HuH-7.5 (cell line): ENCODE measurements around the gene CHD9.

Experiments used
- DNase-seq: peaks from one replicate; pipeline ENCODE4 v3.0.0; 2011; ENCODE audit warnings: low spot score

CHD9 gene

DNA sequence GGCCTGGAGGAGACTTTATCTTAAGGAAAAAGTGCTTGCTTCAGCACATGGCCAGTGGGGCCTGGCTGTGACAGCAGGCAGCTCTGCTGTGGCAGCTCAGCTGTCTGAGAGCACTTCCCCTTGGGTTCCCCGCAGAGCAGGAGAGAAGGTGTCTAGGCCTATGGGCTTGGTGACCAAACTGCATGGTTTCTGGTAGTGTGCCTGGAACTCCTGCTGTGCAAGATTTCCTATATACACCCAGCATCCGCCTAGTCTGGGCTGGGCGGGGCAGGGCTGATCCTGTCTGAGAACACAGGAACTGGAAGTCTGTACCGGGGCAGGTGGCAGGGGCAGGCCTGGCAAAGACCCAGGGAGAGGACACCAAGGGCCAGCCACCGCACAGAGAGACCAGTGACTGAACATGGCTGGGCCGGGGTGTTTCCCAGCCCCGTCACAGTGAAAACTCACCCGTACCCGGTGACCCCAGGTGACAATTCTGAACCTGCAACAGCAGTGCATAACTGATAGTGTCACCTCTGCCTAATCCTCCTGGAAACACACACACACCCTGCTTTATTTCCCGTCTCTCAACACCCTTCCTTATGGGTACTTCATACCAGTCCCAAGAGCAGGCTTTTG, 39.3 kb downstream of the CHD9 start:
- no peak for DNase-seq

GRCh38 chr16:53097190-53097589, 42.4 kb downstream of the CHD9 start:
- no peak for DNase-seq

DNA sequence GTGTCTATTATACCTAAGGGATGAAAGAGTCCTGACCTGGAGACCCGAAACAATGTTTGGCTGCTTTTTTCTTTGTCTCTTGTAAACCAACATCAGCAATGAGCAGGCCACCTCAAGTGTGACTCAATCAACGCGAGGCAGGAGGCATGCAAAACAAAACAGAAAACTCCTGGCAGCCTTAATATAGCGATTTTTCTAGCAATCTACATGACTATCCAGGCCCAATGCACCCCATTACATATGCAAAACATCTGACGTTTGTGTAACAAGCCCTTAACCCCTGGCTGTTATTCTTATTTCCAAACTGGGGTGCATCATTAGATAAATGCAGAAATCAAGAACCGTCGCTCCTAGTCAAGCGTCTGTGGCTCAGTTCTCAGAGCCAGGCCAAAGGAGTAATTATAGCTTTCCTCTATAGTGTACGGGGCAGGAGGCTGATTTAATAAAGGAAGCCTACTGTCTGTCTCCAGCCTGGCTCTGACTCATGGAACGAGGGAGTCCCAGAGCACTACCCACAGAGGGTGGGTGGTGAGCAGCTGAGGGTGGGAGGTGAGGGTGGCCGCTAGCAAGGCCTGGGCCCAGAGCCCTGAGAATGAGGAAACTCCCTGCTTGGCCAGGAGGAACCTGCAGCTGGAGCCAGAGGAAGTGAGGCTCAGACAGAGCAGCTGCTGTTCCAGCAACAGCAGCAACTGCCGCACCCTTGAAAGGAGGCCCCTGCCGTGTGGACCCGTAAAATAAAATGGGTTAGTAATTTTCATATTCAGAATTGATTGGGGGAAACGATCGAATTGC, 43.9 kb downstream of the CHD9 start:
- no peak for DNase-seq

GRCh38 chr16:53099318-53100130, 44.7 kb downstream of the CHD9 start:
- DNase-seq: no peak

DNA sequence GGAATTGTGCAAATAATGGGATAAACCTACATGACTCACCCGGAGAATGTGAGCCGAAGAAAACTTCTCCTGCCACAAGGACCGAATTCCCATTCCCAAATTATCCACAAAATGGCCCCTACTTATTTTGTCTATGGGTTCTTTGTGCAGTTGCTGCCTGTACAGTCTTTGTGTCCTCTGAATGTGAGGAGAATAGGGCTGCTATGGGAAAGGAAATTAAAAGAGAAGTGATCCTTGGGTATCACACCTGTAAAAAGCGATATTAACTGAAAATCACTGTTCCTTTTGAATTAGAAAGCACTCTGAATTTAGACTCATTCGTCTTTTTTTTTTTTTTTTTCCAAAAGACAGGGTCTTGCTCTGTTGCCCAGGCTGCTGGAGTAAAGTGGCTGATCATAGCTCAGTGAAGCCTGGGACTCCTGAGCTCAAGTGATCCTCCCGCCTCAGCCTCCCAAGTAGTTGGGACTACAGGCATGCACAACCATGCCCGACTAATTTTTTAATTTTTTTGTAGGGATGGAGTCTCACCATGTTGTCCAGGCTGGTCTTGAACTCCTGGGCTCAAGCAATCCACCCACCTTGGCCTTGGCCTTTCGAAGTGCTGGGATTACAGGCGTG, 45.4 kb downstream of the CHD9 start:
- DNase-seq: no peak

GRCh38 chr16:53100889-53101288, 46.1 kb downstream of the CHD9 start:
- DNase-seq: no peak

DNA sequence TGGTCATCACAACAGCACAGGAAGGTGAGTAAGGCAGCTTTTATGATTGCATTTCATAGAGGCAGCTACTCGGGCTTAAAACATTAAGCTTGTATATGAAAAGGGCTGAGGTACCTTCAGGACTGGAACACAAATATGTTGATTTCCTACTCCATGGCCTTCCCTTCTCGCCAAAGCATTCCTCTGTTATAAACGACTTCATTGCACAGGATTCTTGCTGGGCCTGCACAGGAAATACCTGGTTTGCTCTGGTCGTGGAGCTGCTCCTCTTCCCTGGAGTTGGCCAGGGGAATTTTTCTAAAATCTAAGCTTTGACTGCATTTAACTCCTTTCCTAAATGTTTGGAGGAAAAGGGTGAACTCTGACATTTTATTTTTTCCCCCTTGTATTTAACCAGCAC, 49.0 kb downstream of the CHD9 start:
- DNase-seq: no peak

DNA sequence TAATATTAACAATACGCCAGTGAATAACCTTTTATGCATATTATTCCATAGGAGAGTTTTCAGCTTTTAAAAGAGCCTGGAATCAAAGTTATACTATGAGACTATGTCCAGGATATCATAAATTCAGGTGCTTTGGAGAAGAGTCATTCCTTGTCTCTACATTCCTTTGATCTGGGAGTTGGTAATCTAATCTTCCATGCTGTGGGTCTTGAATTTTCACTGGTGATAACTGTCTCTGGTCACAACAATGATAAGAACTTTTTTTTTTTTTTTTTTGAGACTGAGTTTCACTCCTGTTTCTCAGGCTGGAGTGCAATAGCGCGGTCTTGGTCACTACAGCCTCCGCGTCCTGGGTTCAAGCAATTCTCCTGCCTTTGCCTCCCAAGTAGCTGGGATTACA, 50.8 kb downstream of the CHD9 start:
- DNase-seq: no peak

DNA sequence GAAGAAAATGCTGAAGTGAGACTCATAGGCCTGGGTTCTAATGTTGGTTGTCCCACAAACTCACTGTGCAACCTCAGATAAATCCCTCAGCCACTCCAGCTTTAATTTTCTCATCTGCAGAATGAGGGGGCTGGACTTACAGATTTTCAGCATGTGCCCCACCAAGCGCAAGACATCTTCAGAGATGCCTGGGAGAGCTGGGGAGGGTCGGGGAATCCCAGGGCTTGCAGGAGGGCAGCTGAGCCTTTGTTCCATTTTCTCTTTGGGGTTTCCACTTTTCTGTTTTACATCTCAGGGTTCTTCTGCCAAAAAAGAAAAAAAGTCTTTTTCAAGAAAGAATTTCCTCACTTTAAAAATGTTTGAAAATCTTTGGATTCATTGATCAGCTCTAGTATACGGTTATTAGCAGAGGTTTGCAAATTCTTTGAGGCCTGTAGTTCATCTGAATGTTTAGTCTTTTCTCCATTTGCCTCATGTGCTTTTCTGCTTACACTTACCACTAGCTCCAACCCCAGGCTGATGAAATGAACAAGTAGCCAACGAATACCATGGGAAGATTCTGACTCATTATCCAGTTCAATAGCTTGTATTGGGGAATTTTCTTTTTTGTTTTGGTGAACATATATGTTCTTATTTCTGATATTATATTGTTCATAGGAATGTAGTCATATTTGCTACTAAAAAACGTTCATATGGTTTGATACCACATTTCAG, 56.4 kb downstream of the CHD9 start:
- DNase-seq: no peak

DNA sequence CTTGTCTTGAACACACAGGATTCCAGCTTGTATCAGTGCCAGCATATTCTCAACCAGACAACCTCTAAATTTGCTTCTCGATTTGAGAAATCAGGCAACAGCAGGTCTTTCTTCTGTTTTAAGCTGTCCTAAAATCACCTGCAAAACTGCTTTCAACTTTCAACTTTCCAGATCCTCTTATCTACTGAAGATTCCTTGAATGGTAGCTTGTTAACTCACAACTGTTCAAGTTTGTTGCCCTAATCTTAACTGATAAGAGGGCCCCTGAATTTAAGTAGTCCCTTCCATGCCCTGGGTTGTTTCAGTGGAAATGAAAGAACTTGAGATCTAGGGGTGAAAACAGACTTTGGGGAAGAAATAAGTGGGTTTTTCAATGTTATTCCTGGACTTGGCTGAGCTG, 57.2 kb downstream of the CHD9 start:
- no peak for DNase-seq

DNA sequence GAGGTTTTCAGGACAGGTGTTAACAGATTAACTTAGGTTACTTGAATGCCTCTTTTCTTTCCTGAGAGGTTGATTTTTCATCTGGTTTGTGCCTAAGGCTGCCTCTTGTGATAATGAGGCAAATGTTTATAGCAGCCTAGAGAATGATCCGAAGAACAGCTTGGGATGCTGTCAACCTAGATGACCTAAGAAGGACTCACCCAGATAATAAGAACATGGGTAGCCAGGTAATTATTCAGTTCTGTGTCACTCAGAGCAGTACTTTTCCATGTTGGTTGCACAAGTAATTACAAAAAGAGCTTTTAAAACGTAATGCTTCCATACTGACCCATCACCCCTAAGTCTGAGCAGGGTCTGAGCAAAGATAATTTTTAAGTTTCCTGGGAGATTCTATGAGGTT, 60.3 kb downstream of the CHD9 start:
- no peak for DNase-seq

- DNase-seq: no peak
Measured at GRCh38 chr16:53115773-53116172, 61.0 kb downstream of the CHD9 start.

DNA sequence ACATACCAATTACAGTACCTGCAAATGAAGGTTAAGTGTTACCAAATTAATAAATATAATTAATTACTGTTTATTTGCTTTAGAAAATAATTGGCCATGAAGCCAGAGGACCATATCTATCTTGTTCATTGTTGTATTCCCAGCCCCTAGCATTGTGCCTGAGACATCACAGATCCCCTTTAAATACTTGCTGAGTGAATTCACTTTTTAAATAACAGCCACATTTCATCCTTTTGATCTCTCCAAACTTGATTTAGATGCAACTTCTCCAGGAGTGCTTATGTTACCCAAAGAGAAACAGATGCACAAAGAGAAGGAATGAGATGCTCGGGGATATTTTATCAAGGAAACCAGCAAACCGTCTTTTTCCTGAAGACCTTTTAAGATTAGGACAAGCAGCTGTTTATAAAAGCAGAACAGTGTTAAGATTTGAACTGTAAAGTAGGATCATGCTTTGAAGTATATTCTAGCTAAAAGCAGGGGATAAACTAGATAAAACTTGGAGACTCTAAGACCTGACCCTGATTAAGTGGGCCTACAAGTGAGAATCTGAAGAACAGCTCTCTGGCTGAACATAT, 66.3 kb downstream of the CHD9 start:
- DNase-seq: no peak

GRCh38 chr16:53121661-53122060, 66.9 kb downstream of the CHD9 start:
- DNase-seq: no peak

- DNase-seq: no peak
Measured at GRCh38 chr16:53123747-53124146, 69.0 kb downstream of the CHD9 start.

DNA sequence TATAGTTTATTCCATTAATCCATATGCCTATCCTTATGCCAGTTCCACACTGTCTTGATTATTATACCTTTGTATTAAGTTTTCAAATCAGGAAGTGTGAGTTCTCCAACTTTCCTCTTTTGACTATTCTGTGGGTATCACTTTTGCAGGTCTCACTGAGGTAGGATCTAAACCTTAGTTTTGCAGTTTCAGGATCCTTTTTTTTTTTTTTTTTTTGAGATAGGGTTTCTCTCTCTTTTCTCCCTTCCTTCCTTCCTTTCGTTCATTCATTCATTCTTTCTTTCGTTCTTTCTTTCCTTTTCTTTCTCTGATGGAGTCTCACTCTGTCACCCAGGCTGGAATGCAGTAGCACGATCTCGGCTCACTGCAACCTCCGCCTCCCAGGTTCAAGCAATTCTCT, 71.6 kb downstream of the CHD9 start:
- DNase-seq: no peak

DNA sequence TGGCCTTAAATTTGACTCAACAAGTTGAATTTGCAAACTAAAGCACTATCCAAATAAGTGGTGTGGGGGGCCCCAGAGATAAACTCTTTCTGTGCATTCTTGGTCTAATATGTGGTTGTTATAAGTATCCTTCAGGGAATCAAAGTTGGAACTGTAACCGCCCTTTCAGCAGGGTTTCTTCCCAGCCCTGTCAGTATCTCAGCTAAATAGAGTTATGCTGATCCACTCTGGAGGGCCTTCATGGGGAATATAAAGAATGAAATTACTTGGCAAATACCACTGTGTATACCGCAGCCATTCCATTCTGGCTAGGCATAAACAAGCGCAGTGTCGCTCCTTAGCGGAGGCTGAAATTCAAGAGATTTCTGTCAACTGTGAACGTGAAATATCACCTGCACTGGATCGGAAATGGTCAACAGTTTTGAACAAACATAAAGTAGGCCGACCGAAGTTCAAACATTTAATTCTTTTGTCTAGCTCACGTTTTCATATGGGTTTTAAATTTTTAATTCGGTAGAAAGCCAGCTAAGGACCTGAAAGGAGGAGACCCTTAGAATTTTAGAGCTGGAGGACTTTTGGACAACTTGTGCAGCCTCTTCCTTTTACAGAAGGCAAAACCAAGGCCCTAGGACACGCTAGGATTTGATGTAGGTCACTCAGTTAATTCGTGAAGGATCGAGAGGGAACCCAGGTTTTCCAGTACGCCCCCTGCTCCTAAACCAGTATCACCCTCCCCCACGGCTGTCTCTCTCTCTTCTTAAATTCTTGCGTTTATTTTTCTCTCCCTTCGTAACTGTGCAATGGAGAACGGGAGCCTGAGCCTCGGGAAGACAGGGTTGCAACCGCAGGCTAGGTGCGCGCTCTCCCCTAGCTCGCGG, 74.7 kb downstream of the CHD9 start:
- DNase-seq: no peak

DNA sequence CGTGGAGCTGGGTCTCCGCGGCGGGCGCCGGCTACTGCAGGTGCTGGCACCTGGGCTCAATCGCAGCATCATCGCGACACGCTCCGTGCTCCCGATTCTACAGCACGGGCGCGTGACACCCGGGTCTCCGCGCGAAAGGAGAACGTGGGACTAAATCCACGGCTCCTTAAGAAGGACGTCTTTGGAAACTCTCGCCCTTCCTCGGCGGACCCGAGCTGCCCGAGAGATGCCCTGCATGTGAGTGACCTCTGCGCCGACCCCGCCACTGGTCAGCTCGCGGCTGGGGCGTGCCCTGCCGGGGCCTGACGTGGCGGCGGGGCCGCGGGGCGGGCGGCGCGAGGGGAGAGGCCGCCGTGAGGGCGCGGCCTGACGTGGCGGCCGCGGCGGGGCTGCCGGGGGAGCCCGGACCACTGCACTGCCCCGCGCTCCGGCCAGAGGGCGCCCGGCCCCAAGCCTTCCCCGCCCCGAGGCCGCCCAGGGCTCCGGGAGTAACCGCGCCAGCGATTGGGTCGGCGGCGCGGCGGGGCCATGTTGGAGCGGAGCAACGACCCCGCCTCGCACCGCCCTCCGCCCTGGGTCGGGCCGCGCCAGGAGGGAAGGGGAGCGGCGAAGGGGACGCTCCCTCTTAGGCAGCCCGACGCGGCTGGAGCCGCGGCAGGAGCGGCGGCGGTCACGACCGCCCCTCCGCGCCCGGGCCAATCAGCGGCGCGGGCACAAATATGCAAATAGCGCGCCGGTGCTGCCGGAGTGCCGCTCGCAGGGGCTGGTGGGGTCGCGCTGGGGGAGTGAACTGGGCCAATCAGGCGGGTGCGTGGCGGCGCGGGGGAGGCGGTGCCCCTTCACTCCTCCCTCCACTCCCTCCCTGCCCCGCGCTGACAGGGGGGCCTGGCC, 75.6 kb downstream of the CHD9 start:
- DNase-seq: peak; percentile 95

DNA sequence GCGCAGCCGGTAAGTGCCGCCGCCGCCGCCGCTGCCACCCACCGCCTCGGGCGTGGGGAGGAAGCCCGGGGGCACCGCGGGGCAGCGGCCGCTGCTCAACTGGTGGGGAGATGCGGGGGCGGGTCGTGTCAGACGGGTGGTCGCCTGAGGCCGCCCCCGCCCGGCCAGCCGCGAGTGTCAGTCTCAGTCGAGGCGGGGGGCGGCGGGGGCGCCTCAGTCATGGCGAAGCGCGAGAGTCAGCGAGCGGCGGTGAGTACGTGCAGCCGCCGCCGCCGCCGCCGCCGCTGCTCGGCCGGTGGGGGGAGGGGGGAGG, 76.2 kb downstream of the CHD9 start:
- DNase-seq: no peak
